GM19467 (cell line): Measurements from ENCODE around the gene TTC3.
A peak's percentile ranks its signal among the peaks of the same experiment; 100 is the strongest.
"Not testable (repeated sequence)": the region's sequence is repeated elsewhere in the genome, so short reads cannot be mapped to it uniquely, and the experiment has no call there.

Source experiments
- ATAC-seq: cut with Tn5 transposase; IDR thresholded peaks from one replicate; pipeline ENCODE4 v1.9.1; 2021; ENCODE audit warnings: mild to moderate bottlenecking, moderate library complexity; ENCODE audit not compliant: unreplicated experiment

Gene TTC3

DNA sequence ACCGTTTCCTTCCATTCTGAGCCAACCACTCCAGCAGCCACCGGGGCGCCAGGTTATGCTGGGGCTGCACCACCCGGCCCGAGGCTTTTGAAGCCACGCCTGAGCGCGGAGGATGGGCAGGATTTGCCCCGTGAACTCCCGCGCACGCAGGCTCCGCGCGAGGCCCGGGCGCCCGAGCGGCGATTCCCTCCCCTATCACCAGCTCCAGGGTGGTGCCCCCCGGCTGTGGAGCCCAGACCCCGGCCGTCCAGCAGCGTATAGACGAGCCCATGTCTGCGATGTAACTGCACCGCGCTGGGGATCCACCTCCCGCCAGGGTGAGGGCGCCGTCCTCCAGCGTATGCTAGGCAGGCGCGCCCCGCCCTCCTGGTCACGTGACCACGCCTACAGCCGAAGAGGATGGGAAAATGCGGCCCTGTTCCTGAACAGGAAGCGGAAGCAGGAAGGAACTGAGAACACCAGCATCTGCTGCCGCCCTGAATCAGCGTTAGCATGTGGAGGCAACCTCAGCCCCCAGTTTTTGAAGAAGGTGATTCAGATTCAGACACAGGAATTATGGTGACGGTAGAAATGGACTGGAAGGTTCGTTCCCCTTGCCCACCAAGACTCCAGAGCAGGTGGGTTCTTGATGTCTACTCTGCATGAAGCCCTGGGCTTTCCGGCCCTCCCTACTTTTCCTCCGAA lies 148.1 kb downstream of the TTC3 start:
- ATAC-seq: peak; percentile 77

DNA sequence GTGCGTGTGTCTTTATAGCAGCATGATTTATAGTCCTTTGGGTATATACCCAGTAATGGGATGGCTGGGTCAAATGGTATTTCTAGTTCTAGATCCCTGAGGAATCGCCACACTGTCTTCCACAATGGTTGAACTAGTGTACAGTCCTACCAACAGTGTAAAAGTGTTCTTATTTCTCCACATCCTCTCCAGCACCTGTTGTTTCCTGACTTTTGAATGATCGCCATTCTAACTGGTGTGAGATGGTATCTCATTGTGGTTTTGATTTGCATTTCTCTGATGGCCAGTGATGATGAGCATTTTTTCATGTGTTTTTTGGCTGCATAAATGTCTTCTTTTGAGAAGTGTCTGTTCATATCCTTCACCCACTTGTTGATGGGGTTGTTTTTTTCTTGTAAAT lies 149.2 kb downstream of the TTC3 start:
- ATAC-seq: not testable (repeated sequence)

DNA sequence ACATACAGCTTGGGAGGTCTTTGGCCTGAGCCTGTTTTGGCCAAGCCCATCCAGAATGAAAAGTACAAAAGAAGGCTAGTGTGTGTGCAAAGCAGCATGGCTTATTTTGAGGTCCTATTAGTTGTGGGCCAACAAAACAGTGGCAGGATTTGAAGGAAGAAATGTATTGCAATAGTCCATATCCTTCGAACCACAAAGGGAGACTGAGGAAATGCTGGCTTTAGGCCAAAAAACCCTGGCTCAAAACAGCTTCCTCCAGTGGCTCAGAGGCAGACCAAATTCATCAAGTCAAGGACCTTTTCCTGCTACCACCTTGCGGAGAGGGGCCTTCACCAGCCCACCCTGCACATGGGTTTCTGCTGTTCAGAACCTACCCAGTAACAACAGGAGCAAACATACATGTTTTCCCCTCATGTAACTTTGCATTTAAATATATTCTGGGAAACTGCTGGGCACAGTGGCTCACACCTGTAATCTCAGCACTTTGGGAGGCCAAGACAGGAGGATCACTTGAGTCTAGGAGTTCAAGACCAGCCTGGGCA lies 150.8 kb downstream of the TTC3 start:
- no peak for ATAC-seq

- ATAC-seq: no peak
Observed at GRCh38 chr21:37224861-37225839, 152.1 kb downstream of the TTC3 start.

DNA sequence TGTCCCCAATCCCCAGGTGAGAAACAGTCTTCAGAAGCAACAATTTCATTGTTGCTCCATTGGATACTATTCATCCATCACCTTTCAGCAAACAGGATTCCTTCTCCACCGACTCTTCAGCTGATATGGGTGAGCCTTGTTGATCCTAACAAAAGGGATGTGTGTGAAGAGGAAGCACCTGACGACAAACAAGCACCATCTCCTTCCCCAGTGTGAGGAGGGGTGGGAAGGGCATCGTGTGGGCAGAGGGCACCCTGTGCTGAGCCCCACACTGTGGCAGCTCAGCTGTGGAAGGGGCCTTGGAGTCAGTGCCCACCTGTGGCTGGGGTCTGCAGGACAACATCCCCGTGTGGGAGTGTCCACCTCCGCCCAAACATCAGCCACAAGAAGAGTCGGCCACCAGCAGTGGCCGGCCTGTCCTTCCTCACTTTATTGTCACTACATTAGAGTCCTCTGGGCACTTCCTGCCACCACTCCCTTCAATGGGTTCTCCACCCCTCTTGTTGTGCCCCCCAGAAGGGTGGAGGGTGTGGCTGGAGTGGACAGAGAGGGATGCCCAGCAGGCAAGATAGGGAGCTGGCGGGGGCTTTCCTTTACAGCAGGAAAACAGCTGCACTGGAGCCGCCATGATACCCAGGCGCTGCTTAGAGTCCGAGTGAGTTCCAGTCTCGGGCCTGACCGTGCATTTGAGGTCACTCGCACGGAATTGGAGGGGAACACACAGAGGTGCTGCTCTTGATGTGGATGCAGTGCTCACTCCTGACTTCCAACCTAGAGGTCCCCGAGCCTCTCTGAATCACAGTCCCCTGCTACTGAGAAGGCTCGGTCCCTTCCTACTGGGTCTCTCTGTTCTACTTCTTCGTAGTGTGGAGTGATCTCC lies 153.2 kb downstream of the TTC3 start:
- no peak for ATAC-seq

DNA sequence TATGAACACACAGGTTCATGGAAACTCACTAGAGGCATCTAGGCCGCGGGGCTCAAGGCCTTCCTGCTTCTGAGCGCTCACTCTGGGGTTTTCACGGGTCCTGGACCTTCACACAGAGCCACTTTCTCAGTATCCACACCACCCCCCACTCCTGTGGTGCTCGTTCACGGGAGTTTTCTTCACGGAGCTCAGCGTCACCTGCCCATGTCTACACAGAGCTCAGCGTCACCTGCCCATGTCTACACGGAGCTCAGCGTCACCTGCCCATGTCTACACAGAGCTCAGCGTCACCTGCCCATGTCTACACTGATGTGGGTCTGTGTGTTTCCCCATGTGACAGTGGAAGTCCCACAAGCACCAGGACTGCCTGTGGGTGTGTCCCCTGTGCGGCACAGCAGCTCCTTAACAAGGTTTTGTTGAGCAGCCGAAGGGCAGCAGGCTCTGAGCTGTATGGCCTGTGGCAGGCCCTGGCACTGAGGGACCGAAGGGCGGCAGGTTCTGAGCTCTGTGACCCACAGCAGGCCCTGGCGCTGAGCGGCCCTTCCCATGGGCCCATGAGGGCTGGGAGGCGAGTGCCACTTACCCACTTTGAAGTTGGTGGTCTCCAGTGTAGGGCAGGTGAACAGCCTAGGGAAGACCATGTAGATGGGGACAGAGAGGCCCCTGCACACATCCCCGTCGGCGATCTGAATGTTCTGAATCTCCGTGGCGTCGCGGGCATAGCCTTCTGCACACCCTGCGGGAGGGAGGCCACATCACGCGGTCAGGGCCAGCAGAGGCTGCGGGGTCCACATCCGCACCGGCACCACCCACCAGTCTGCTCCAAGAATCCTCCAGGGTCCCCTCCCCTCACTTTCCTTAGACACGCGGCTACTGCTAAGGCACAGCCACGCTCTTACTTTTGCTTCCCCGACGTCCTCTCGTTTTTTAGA lies 154.3 kb downstream of the TTC3 start:
- ATAC-seq: no peak

DNA sequence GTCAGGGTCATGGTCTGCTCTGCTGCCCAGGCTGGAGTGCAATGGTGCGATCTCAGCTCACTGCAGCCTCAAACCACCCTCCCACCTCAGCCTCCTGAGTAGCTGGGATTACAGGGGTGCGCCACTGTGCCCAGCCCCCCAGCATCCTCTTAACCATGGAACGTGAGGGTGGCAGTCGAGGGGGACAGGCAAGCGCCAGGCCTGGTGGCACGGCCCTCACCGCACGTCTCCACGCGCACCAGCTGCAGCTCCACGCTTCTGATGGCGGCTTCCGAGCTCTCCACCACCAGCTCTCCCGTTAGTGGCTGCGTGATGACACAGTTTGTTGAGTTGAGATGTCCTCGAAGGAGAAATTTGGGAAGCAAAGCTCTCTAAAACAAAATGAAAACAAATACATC lies 154.9 kb downstream of the TTC3 start:
- no peak for ATAC-seq

DNA sequence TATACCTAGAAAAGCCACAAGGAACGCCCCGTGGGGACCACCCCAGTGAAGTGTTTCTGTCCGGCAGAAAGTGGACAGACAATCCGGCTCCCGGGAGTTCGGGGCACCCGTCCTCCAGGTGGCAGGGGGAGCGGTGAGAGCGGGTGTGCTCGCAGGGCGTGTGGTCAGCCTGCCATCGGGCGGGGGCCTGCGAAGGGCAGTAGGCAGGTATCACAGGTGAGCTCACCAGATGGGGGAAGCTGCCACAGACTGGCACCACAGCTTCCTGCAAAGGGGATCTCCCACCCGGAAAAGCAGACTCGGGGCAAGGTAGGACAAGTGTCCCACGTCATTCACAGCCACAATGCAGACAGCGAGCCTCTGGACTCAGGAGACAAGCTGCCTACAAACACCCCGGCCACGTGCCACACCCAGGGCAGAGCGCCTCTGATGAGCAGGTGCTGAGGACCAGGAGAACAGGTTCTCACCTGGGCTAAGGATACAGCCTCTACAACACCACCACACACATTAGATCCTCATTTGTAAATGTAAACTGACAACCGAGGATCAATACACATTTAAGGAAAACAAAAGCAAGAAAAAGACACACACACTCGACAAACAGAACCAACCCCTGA lies 157.7 kb downstream of the TTC3 start:
- no peak for ATAC-seq

DNA sequence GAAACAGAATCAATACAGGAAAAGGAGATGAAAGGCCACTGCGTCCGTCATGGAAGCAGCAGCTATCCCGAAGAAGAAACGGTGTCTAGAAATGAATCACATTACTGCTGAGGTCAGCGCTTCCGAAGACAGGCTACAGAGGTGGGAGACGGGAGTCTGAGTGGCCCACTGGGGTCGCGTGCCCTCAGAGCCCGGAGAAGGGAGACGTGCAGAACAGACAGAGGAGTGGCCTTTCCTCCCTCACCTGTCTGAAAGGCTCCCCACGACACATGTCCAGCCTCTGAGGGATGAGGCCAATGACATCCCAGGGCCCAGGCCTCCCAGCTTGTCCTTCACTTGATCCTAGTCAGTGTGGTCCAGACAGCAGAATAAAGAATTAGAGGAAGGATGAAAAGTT lies 158.2 kb downstream of the TTC3 start:
- no peak for ATAC-seq

GRCh38 chr21:37231671-37232070 lies 158.6 kb downstream of the TTC3 start:
- ATAC-seq: no peak

DNA sequence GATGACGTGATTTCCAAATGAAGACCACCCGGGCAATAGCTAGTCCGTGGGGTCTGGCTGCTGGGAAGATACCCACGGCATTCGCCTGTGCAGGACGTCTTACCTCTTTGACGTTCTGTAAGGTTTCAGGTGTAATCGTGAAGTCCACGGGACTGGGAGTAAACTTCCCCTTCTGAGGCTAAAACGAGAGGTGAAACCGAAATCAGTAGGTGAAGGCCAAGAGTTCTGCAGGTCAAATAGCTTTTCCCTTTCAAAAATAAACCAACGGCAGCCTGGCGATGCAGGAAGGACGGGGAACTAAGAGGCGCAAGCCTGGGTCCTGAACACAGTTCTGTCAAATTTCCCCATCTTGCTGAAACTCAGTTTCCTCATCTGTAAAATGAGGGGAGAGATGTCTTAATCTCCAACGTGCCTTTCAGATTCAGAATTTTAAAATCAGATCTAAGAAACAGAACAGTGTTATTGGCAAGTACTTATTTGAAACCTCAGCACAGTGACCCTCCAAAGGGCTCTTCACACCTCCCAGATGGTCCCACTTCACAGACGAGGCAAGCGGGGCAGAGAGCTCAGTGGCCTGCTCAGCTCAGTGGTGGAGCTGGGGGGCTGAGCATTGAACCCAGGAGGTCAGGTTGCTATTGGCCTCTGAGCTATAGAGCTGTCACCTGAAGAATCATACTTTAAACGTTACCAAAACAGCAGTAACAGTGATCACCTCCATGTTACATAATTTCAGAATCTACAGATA lies 159.4 kb downstream of the TTC3 start:
- ATAC-seq: no peak

DNA sequence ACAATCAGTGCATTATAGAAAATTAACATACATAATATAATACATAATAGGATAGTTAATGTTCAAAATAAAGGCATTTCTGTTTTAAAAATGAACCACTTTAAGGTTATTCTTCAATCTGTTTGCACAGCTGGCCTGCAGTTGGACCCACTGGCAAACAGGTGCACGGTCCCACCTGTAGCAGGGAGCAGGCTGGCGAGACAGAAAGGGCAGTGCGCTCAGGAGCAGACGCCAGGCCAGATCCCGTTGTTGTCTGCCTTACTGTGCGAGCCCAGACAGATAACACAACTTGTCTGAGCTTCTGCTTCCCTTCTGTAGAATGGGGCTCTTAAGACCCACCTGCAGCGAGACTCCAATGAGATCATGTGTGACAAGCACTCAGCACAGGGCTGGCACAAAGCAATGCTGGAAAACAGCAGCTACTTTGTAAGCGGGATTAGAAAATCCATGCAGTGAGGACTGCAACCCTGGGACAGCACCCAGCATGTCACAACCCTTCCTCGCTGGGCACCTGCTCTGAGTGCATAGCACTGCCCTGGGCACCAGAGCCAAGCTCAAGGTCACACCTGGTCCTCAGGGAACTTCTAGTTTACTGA lies 160.6 kb downstream of the TTC3 start:
- no peak for ATAC-seq

DNA sequence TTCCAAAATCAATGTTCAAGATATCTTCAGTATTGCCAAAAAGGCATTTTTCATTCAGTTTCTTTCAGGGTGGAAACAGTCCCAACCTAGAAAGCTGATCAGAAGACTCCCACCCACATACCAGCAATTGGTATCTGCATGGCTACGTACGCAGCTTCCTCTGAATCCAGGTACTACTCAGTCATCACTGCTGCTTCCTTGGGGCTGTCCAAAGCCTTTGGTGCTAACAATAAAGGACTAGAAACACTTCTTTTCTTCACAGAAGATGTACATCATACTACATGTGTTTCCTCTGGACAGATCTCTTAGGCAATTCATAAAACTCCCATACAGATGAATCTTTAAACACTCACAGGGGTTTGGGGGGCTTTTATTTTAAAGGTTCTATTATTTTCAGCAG lies 164.3 kb downstream of the TTC3 start:
- no peak for ATAC-seq

DNA sequence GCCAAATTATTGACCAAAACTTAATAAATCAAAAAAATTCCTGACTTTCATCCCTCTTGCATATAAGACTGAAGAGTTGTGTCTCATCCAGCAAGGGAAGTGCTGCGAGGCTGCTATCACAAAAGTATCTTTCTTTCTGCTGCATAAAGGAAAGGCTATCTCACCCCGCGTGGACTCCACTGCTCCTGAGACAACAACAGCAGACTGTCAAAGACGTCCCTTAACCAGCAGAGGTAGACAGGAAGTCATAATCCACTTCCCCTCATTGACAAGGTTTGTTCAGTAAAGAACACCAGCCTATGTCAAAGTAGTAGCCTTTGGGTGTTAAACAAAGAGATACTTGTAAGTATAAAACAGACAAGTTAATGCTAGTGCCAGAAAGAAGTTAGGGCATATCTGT lies 164.7 kb downstream of the TTC3 start:
- ATAC-seq: no peak

DNA sequence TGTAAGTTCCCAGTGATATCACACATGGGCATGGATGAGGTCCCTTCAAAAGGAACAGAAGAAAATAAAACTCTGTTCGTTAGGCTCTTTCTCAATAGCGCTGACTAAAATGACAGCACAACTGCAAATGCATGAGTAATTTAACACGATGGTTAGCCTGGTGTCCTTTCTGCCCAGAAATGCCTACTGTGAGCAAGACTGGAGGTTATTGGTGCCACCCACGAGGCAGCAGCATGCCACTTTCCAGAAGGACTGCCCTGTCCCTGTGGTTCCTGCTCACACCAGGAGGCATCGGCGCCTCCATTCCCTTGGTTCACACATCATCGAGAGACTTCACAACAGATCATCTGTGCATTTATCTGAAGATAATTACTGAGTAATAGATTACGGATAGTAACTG lies 167.9 kb downstream of the TTC3 start:
- ATAC-seq: no peak

- no peak for ATAC-seq
Observed at GRCh38 chr21:37241426-37241825, 168.4 kb downstream of the TTC3 start.

- no peak for ATAC-seq
Observed at GRCh38 chr21:37243961-37244360, 170.9 kb downstream of the TTC3 start.

DNA sequence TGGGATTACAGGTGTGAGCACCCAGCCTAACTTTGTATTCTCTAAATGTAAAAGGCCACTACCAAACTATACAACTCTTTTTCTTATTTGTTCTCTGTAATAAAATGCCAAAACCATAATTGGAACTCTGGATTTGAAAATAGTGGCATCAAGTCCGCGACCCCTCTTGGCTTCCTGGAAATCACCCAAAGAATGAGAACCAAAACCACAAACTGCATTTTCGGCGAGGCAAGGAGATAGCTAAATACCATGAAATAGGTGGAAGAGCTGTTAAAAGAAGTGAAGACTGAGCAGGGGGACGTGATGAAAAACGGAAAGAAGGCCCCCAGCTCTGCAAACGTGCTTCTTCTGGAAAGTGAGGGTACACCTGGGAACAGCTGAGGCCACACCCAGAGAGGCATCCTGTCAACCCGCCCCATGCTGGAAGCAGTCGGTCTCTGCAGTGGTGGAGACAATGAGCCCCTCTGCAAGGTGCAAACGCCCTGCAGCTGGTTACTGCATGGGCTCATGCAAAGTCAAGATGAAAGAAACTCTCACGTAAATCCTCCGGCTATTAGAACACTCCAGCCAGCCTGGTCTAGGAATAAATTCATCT lies 171.5 kb downstream of the TTC3 start:
- no peak for ATAC-seq
